HG03354 (cell line): ENCODE measurements around the gene IQSEC1.
A peak's percentile ranks its signal among the peaks of the same experiment; 100 is the strongest.
"Not testable (repeated sequence)": the region's sequence is repeated elsewhere in the genome, so short reads cannot be mapped to it uniquely, and the experiment has no call there.

Experiments
- ATAC-seq: cut with Tn5 transposase; IDR thresholded peaks from one replicate; pipeline ENCODE4 v1.9.1; 2021; ENCODE audit warnings: mild to moderate bottlenecking; ENCODE audit not compliant: unreplicated experiment, poor library complexity, severe bottlenecking

IQSEC1 gene

GRCh38 chr3:12891985-12892839, 181.0 kb downstream of the IQSEC1 start:
- no peak for ATAC-seq

- no peak for ATAC-seq
These were observed 181.7 kb downstream of the IQSEC1 start for GRCh38 chr3:12891391-12891984.

- ATAC-seq: no peak
These were observed 182.4 kb downstream of the IQSEC1 start for GRCh38 chr3:12890610-12891390.

GRCh38 chr3:12886736-12887135, 186.5 kb downstream of the IQSEC1 start:
- ATAC-seq: no peak

GRCh38 chr3:12886106-12886679, 187.0 kb downstream of the IQSEC1 start:
- peak; percentile 61 for ATAC-seq

- ATAC-seq: no peak
These were observed 187.7 kb downstream of the IQSEC1 start for GRCh38 chr3:12885583-12885930.

GRCh38 chr3:12884790-12885582, 188.2 kb downstream of the IQSEC1 start:
- peak; percentile 36 for ATAC-seq

- ATAC-seq: no peak
These were observed 189.0 kb downstream of the IQSEC1 start for GRCh38 chr3:12884186-12884680.

GRCh38 chr3:12882336-12883310, 190.6 kb downstream of the IQSEC1 start:
- no peak for ATAC-seq

GRCh38 chr3:12881858-12882257, 191.4 kb downstream of the IQSEC1 start:
- ATAC-seq: not testable (repeated sequence)

- ATAC-seq: no peak
These were observed 193.9 kb downstream of the IQSEC1 start for GRCh38 chr3:12879191-12879815.

GRCh38 chr3:12878758-12879157, 194.5 kb downstream of the IQSEC1 start:
- ATAC-seq: not testable (repeated sequence)

- ATAC-seq: no peak
These were observed 195.1 kb downstream of the IQSEC1 start for GRCh38 chr3:12878141-12878574.

GRCh38 chr3:12877040-12877439, 196.2 kb downstream of the IQSEC1 start:
- ATAC-seq: no peak

GRCh38 chr3:12875857-12876836, 197.1 kb downstream of the IQSEC1 start:
- no peak for ATAC-seq

GRCh38 chr3:12871404-12871983, 201.7 kb downstream of the IQSEC1 start:
- no peak for ATAC-seq
